ACC112 (cell line): ENCODE results near the gene CYP26B1.

Experiments used
- H2AFZ ChIP-seq: fragments of 200-600 bp; sonication (generic); one replicate; pipeline ENCODE4 v1.6.0; 2017; ENCODE audit warnings: antibody characterized with exemption, low read length; ENCODE audit not compliant: unreplicated experiment
- H3K27ac ChIP-seq: fragments of 200-600 bp; sonication (generic); 2 replicates; pipeline ENCODE4 v1.5.1; 2014; ENCODE audit warnings: low read depth, mild to moderate bottlenecking, antibody characterized with exemption, low read length, moderate library complexity
- H3K27me3 ChIP-seq: fragments of 200-600 bp; sonication (generic); 2 replicates; pipeline ENCODE4 v1.6.1; 2014; ENCODE audit warnings: mild to moderate bottlenecking, antibody characterized with exemption, low read length, moderate library complexity, mixed read lengths; ENCODE audit not compliant: insufficient read depth
- H3K36me3 ChIP-seq: fragments of 200-600 bp; sonication (generic); 2 replicates; pipeline ENCODE4 v1.6.1; 2016; ENCODE audit warnings: mild to moderate bottlenecking, antibody characterized with exemption, low read length, moderate library complexity, mixed read lengths; ENCODE audit not compliant: insufficient read depth
- H3K4me1 ChIP-seq: fragments of 200-600 bp; sonication (generic); one replicate; pipeline ENCODE4 v1.6.1; 2016; ENCODE audit warnings: low read length, mixed read lengths; ENCODE audit not compliant: insufficient read depth, unreplicated experiment, control insufficient read depth
- H3K4me3 ChIP-seq: fragments of 200-600 bp; sonication (generic); 2 replicates; pipeline ENCODE4 v1.5.1; 2014; ENCODE audit warnings: mild to moderate bottlenecking, low read depth, low read length
- H3K79me2 ChIP-seq: fragments of 200-600 bp; sonication (generic); one replicate; pipeline ENCODE4 v1.6.0; 2016; ENCODE audit warnings: low read length; ENCODE audit not compliant: control insufficient read depth, unreplicated experiment, insufficient read depth

CYP26B1 gene

DNA sequence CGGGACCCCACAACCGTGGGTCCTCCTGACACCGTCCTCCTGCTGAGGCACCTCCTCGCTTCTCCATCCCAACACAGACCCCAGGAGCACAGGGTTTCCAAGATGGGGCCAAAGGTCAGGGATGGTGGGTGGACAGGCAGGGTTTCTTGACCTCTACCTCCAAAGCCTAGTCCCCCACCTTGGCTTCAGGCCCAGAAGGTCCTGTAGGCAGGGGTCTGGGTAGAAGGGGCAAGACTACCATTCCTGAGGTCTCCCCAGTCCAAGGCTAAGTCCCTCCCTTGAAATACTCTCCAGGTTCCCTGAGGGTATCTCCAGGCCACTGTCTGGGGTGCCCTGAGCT is 7.1 kb downstream of the CYP26B1 start:
- no peaks in the 10 kb centered on the region for H3K36me3 ChIP-seq
- no peak overlapping the region for H3K4me3 ChIP-seq
- peaks cover 7% of the 10 kb centered on the region for H3K4me1 ChIP-seq
- no peak overlapping the region for H3K27ac ChIP-seq
- peaks cover 24% of the 10 kb centered on the region for H3K27me3 ChIP-seq
- no peak overlapping the region for H2AFZ ChIP-seq
- H3K79me2 ChIP-seq, result no peaks in the 10 kb centered on the region

DNA sequence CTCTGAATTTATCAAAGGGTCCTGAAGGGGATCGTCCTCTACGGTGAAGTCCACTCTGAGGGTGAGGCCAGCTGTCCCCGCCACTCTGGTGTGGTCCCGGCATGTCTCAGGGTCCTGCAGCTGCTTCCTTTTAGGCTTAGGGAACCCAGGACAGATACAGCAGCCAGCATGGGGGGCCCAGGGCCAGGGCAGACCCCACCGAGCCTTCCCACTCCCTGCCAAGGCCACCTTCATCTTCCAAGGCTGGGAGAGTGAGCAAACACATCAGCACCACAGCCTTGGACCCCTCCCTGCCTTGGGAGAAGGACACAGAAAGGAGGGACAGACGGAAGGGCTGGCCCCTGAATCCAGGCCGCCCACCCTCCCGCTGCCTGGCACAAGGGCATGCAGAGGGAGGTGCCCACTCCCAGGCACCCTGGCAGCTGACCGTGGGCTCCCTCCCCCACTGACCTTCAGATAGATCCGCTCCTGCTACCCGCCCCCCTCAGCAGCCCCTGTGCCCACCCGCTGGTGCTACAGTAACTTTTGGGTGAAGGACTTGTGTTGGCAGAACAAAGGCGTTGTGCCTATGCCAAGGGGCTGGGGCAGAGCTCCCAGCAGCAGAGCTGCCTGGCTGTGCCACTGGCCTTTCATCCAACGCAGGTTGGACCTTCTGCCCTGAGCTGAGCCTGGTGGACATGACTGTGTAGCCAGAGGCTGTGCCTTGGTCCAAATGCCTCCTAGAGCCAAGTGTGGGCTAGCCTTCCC is 7.6 kb downstream of the CYP26B1 start:
- Histone ChIP-seq H3K36me3 (no peaks in the 10 kb centered on the region), H2AFZ (no peak overlapping the region), H3K4me3 (no peak overlapping the region), H3K79me2 (no peaks in the 10 kb centered on the region), H3K27me3 (peaks cover 19% of the 10 kb centered on the region), H3K4me1 (peaks cover 7% of the 10 kb centered on the region), H3K27ac (no peak overlapping the region)

DNA sequence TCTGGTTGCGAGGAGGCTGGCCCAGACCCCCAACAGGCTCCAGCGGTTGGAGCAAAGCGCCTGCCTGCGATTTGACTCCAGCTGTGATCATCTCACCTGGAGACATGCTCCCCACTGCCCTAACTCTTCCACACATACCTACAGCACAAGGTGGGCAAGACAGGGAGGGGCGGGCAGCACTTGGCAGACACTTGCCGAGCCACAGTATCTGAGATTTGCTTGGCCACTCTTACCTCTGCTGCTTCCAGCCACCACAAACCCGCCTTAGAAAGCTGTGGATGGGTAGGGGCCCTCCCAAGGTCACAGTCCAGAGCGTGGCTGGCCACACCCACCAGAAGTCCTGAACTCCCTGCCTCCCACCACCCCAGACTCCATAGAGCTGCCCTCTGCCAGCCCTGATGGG is 8.2 kb downstream of the CYP26B1 start:
- Histone ChIP-seq H3K4me3 (no peak overlapping the region), H3K27ac (no peak overlapping the region), H3K79me2 (no peaks in the 10 kb centered on the region), H2AFZ (no peak overlapping the region), H3K36me3 (no peaks in the 10 kb centered on the region), H3K4me1 (peaks cover 7% of the 10 kb centered on the region), H3K27me3 (peaks cover 13% of the 10 kb centered on the region)

DNA sequence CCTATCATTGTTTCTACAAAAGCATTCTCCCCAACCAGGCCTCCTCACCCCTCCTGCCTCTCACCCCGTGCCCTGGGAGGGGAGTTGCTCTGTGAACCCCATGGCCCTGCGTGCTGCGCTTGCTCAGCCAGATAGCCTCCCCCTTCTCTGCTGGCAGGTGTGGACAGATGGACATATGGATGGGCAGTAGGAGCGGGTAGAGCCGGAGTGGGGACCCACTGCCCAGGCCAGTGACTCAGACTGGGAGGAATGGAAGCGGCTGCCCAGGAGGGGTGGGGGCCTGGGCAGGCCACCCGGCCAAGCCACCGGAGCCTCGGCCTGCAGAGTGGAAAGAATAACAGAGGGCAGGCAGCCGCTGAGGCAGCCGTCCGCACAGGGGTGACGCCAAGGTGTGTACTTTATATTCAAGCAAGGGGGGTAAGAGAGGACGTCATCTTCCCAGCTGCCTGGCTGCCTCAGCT is 8.7 kb downstream of the CYP26B1 start:
- Histone ChIP-seq H3K4me1 (peaks cover 7% of the 10 kb centered on the region), H3K36me3 (no peaks in the 10 kb centered on the region), H2AFZ (no peak overlapping the region), H3K27ac (no peak overlapping the region), H3K79me2 (no peaks in the 10 kb centered on the region), H3K4me3 (no peak overlapping the region), H3K27me3 (peaks cover 9% of the 10 kb centered on the region)

DNA sequence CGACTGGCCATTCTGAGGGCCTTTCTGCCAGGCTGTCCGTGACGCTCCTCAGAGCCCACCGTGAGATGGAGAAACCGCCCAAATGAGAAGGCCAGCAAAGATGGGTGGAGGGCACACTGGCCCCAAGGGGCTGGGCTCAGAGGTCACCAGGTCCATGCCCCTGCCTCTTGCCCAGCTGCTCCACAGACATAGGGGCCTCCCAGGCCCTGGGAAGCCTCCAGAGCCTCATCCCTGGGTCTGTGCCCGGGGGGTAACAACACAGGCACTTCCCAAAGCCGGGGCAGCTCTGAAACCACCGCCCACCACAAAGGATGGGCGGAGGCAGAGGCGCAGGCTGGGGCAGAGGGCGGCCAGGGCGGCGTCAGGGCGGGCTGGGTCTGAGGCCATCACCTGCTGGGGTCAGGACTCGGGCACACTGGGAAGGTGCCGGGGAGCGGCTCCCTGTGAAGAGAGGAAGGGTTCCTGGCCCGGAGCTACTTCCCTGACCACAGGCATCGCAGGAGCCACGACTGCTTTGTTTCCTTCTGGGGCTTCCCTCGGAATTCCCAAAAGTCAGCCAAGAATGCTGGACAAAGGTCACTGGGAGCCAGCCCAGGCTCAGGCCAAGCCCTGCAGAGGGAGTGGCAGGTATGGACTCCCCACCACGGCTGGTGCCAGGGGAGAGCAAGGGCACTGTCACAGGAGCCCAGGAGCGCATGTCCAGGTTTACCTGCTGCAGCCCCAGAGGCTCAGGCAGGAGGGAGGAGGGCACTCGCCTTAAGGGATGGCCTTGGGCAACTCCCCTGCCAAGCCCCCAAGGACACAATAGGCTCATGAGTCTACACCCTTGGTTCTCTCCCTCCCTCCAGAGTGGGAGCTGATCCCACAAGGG is 9.4 kb downstream of the CYP26B1 start:
- Histone ChIP-seq H3K27ac (no peak overlapping the region), H2AFZ (no peak overlapping the region), H3K36me3 (no peaks in the 10 kb centered on the region), H3K4me1 (peaks cover 7% of the 10 kb centered on the region), H3K79me2 (no peaks in the 10 kb centered on the region), H3K27me3 (0 out of 2 replicates have a peak, but pooled peaks cover 3% of the 10 kb centered on the region), H3K4me3 (no peak overlapping the region)

DNA sequence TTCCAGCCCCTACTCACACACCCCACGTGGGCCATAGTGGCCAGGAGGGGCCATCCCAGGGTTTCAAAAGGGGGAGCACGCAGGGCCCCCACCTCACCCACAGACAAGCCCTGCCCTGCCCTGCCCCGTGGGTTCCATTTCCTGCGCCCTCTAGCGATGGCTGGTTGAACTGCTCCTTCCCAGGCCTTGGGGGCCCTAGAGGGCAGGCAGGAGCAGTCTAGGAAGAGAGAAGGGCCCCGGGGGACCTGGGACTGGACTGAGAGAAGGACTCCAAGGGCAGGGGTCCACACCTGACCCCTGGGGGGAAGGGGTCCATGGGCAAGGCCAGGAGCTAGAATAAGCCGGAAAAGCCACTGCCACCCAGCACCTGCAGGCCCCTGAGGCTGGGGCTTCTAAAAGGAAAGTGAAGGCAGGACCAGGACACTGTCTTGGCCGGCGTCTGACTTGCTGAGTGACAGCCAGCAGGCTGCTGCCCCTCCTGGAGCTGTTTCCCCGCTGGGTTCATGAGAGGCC is 10.1 kb downstream of the CYP26B1 start:
- Histone ChIP-seq H3K36me3 (no peaks in the 10 kb centered on the region), H3K4me3 (no peak overlapping the region), H3K79me2 (no peaks in the 10 kb centered on the region), H3K27me3 (no peaks in the 10 kb centered on the region), H3K4me1 (peaks cover 7% of the 10 kb centered on the region), H2AFZ (no peak overlapping the region), H3K27ac (no peak overlapping the region)

DNA sequence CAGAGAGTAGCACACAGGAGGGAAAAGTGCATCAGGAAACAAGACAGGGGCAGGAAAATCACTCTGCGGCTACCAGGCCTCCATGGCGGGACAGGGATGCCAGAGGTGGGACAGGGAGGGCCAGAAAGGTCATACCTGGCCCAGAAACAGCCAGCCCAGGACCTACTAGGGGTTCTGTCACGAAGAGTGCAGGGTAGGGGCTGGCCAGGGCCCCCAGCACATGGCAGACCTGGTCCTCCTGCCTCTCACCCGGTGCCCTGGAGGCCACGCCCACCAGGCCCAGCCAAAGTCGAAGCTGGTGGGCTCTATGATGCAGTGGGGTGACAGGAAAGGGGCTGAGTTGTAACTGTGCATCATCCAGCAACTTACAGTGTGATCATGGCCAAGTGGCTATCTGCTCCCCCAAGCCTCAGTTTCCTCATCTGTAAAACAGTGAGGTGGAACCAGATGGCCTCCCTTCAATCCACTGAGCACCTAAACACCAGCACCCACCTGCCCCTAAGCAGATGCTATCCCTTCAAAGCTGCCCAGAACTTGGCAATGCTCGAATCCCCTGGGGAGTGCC is 10.6 kb downstream of the CYP26B1 start:
- no peak overlapping the region for H3K27ac ChIP-seq

DNA sequence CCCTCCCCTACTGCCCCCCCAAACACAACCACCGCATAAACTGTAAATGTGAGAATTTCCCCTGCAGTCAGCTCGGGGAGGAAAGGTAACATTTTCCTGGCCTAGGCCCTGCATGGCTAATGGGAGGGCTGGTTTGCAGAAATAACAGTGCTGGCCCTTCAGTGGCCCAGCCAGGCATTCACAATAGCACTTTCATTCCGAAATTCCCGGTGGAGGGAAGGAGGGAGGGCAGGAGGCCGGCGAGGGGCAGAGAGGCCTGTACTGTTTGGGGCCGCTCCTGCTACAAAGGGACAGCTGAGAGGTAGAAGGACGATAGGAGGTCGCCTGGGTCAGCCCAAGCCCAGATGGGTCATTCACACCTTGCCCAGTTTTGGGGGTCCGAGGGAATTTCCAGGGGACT is 11.3 kb downstream of the CYP26B1 start:
- H3K36me3 ChIP-seq, result no peaks in the 10 kb centered on the region
- H3K27ac ChIP-seq, result no peak overlapping the region
- H3K4me3 ChIP-seq, result no peak overlapping the region
- no peaks in the 10 kb centered on the region for H3K27me3 ChIP-seq
- H3K79me2 ChIP-seq, result no peaks in the 10 kb centered on the region
- H3K4me1 ChIP-seq, result peaks cover 7% of the 10 kb centered on the region
- H2AFZ ChIP-seq, result no peak overlapping the region

More for the DNA sequence above, 10.6 kb downstream of the CYP26B1 start:
- Histone ChIP-seq H3K36me3 (no peaks in the 10 kb centered on the region), H3K4me1 (peaks cover 7% of the 10 kb centered on the region), H3K4me3 (no peak overlapping the region), H2AFZ (no peak overlapping the region), H3K27me3 (no peaks in the 10 kb centered on the region), H3K79me2 (no peaks in the 10 kb centered on the region)

DNA sequence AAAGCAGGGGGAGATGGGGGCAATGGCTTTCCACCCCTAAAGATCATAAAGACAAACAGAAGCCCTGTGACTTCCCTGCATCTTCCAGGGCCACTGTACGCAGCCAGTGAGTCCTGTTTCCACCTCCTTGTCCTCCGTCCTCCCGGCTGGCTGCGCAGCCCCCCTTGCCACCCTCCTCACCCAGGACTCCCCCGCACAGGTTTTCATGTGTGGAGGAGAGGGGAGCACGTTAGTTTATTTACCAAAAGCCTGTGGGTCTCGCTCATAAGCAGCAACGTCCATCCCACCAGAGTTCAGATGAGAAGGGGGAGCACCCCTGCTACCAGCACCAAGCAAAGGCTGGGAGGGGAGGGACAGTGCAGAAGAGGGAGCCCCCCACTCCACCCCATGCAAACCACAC is 11.7 kb downstream of the CYP26B1 start:
- H3K4me3 ChIP-seq, result no peak overlapping the region

DNA sequence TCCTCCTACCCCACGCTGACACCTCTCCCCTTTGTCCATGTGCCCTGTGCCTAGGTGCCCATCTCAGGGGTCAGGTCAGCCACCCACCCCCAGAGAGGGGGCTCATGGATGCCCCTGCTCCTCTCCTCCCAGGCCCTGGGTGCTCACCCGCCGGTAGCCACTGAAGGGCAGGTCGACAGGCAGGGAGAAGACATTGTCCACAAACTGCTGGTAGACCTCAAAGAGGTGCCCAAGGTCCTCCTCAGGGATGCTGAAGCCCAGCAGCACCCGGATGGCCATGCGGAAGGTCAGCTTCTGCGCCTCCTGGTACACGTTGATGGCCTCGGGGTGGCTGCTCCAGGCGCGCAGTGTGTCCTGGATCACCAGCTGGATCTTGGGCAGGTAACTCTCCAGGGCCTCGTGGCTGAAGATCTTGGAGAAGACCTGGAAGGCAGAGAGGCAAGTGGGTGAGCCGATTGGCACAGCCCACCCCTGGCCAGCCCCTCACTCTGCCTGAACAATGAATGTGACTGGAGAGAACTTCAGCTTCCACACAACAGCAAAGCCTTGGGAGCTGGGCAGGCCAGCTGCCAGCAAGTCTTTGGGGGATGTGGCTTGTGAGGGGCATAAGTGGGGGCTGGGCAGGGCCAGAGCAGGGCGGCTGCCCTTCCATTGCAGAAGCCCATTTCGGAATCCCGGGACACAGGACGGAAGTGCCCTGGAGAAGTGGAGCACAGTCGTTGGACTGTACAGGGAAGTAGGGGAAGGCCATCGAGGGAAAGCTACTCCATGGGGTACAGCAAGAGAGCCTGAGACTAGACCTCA is 12.5 kb downstream of the CYP26B1 start:
- Histone ChIP-seq H3K27me3 (no peaks in the 10 kb centered on the region; the same call in 1 of the 2 replicates), H3K27ac (no peak overlapping the region), H3K36me3 (no peaks in the 10 kb centered on the region), H3K4me1 (peaks cover 7% of the 10 kb centered on the region), H2AFZ (no peak overlapping the region), H3K4me3 (no peak overlapping the region), H3K79me2 (no peaks in the 10 kb centered on the region)

More for the DNA sequence above, 11.7 kb downstream of the CYP26B1 start:
- no peaks in the 10 kb centered on the region for H3K79me2 ChIP-seq
- H3K4me1 ChIP-seq, result peaks cover 7% of the 10 kb centered on the region
- H3K36me3 ChIP-seq, result no peaks in the 10 kb centered on the region
- H2AFZ ChIP-seq, result no peak overlapping the region
- no peaks in the 10 kb centered on the region for H3K27me3 ChIP-seq
- no peak overlapping the region for H3K27ac ChIP-seq
